DMS53 (cell line): ENCODE results near the gene MYL11.

Source experiments
- DNase-seq: peaks from one replicate; lab custom pipeline; 2025; lab: John Stamatoyannopoulos, UW

The MYL11 gene

GRCh38 chr16:30421010-30421409 is 46.4 kb downstream of the MYL11 start:
- DNase-seq: no peak
